Neural crest cell (in vitro differentiated cells): ENCODE results near the gene RARRES1. TPM values are rescaled to one million over a fixed set of nuclear protein-coding genes. Genes with fewer than 3 reads are reported as not detected.

ENCODE experiments used
- DNase-seq: peaks from one replicate; pipeline ENCODE4 v3.0.0; 2021; ENCODE audit warnings: low read depth, mixed read lengths, low spot score
- H3K27ac Mint-ChIP-seq: one replicate; pipeline ENCODE4 v1.8.0; 2021; ENCODE audit warnings: mild to moderate bottlenecking, mixed read lengths; ENCODE audit not compliant: unreplicated experiment
- H3K27me3 Mint-ChIP-seq: 2 replicates; pipeline ENCODE4 v1.8.0; 2021; ENCODE audit warnings: low read depth, mild to moderate bottlenecking, mixed read lengths
- H3K36me3 Mint-ChIP-seq: 2 replicates; pipeline ENCODE4 v1.8.0; 2021; ENCODE audit warnings: low read depth, mild to moderate bottlenecking, mixed read lengths
- H3K4me1 Mint-ChIP-seq: 2 replicates; pipeline ENCODE4 v1.8.0; 2021; ENCODE audit warnings: mixed read lengths
- H3K4me3 Mint-ChIP-seq: one replicate; pipeline ENCODE4 v1.8.0; 2021; ENCODE audit warnings: mild to moderate bottlenecking, mixed read lengths
- H3K9me3 Mint-ChIP-seq: 2 replicates; pipeline ENCODE4 v1.8.0; 2021; ENCODE audit warnings: mixed read lengths
- total RNA-seq: library from RNA; stranded (reverse); gene quantifications from 2 replicates; pipeline ENCODE4 v1.2.1, GENCODE V29; 2021
- TF ChIP-seq, protein P1 (sequence below): fragments of 200-600 bp; sonication (generic); conservative IDR thresholded peaks from 2 replicates; pipeline ENCODE4 v1.5.0; 2021; ENCODE audit warnings: antibody characterized with exemption, mild to moderate bottlenecking

The RARRES1 gene
- total RNA-seq, 1 donor from 2014 or later = 1.4 TPM

DNA sequence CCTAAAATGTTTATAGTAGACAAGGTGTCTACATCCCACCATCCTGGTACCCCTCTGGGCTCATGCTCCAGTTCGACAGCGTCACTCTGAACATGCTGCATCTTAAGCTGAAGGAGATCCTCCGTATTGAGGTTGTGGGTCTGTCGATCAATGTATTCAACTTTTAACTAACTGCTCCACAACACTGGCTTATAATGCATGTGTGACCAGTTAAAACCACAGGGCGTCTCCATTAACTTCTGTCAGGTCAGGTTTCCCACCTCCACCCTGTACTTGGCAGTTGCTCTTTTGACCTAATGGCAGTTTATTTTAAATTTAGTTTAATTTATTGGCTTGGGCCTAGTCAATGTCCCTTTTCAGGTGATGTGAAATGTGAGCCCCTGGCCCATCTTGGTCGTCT lies 17.8 kb upstream of the RARRES1 start:
- H3K9me3 Mint-ChIP-seq = no peaks in the 10 kb centered on the region
- DNase-seq = no peak
- TF ChIP-seq, protein P1, sequence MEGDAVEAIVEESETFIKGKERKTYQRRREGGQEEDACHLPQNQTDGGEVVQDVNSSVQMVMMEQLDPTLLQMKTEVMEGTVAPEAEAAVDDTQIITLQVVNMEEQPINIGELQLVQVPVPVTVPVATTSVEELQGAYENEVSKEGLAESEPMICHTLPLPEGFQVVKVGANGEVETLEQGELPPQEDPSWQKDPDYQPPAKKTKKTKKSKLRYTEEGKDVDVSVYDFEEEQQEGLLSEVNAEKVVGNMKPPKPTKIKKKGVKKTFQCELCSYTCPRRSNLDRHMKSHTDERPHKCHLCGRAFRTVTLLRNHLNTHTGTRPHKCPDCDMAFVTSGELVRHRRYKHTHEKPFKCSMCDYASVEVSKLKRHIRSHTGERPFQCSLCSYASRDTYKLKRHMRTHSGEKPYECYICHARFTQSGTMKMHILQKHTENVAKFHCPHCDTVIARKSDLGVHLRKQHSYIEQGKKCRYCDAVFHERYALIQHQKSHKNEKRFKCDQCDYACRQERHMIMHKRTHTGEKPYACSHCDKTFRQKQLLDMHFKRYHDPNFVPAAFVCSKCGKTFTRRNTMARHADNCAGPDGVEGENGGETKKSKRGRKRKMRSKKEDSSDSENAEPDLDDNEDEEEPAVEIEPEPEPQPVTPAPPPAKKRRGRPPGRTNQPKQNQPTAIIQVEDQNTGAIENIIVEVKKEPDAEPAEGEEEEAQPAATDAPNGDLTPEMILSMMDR = no peak
- no peaks in the 10 kb centered on the region for H3K4me1 Mint-ChIP-seq
- no peaks in the 10 kb centered on the region for H3K27me3 Mint-ChIP-seq
- no peak overlapping the region for H3K4me3 Mint-ChIP-seq
- peaks cover 4% of the 10 kb centered on the region for H3K36me3 Mint-ChIP-seq
- no peak overlapping the region for H3K27ac Mint-ChIP-seq

DNA sequence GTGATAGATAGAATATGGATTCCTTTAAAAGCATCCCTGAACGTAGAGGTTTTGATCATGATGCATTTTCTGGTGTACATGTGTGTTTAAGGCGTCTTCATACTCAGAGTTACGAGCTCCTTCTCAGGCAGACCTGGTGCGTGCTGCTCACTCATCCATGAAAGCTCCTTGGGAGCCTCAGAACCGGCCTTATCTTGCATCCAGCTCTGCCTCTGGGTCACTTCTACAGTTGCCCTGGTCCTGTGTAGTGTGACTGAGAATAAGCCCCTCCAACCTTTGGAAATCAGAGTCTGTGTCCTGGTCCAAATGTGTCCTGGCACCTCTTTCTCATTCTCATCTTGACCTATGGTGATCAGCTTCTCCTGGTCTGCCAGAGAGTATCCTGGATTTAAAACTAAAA lies 17.3 kb upstream of the RARRES1 start:
- TF ChIP-seq, protein P1 = no peak
- no peak for DNase-seq
- Mint-ChIP-seq H3K9me3 (no peaks in the 10 kb centered on the region), H3K4me3 (no peak overlapping the region), H3K27me3 (no peaks in the 10 kb centered on the region), H3K4me1 (no peaks in the 10 kb centered on the region), H3K36me3 (peaks cover 7% of the 10 kb centered on the region), H3K27ac (no peak overlapping the region)

DNA sequence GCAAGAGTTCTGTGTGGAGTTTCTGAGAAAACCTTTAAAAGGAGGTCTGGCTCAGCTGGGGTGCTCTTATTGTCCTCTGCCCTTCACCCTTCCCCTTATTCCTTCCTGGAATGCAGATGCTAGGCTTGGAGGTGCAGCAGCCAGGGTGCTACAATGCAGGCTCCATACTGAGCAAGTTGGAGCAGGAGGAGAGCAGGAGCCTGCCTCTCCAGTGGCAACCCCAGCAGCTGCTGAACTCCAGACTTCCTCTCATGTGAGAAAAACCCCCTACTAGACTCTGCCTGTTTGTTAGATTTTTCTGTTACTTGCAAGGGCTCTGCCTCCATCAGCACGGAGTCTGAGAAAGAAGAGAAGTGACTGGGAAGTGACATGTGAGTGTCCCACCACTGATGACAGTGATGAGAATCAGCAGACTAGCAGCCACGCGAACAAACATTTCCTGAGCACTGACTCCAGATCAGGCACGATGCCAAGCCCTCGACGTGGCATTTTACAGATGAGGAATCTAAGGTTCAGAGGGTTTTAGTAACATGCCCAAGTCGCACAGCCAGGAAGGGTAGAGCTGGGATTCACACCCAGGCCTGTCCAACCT lies 16.1 kb upstream of the RARRES1 start:
- Mint-ChIP-seq H3K27ac (peak overlapping the region; percentile 36), H3K4me3 (no peak overlapping the region), H3K4me1 (no peaks in the 10 kb centered on the region), H3K36me3 (peaks cover 14% of the 10 kb centered on the region), H3K9me3 (no peaks in the 10 kb centered on the region), H3K27me3 (no peaks in the 10 kb centered on the region)
- DNase-seq = no peak
- TF ChIP-seq, protein P1 = no peak

DNA sequence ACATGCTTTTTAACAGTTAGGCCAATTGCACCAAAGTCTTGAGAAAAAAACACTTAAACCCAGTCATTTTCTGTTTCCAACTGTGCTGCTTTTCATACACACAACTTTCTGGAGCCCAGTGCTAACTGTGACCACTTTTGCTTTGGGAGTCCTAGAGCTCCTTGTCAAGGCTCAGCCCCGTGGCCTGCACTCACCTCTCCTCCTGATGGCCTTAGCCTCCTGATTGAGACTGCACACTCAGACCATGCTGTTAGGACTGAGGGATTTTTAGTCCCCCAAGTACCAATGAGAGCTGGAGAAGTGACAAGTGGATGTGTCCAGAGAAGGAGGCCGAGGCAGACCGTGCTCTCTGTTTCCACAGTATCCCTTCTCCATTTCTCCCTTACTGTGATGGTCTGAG lies 15.2 kb upstream of the RARRES1 start:
- H3K4me1 Mint-ChIP-seq = no peaks in the 10 kb centered on the region
- TF ChIP-seq, protein P1 = no peak
- no peak for DNase-seq
- no peaks in the 10 kb centered on the region for H3K9me3 Mint-ChIP-seq
- no peak overlapping the region for H3K27ac Mint-ChIP-seq
- H3K27me3 Mint-ChIP-seq = no peaks in the 10 kb centered on the region
- H3K36me3 Mint-ChIP-seq = peaks cover 14% of the 10 kb centered on the region
- no peak overlapping the region for H3K4me3 Mint-ChIP-seq

DNA sequence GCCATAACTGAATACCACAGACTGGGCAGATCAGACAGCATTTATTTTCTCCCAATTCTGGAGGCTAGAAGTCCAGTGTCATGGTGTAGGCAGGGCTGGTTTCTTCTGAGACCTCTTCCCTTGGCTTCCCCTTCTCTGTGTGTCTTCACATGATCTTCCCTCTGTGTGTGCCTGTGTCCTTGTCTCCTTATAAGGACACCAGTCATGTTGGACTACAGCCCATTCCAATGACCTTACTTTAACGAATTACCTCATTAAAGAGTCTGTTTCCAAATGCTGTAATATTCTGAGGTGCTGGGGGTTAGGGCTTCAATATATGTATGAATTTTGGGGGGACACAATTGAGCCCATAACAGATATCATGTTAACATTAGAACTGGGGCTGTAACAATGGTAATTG lies 13.3 kb upstream of the RARRES1 start:
- no peak for DNase-seq
- peaks cover 18% of the 10 kb centered on the region for H3K36me3 Mint-ChIP-seq
- H3K27ac Mint-ChIP-seq = no peak overlapping the region
- H3K4me3 Mint-ChIP-seq = no peak overlapping the region
- H3K9me3 Mint-ChIP-seq = no peaks in the 10 kb centered on the region
- TF ChIP-seq, protein P1 = no peak
- no peaks in the 10 kb centered on the region for H3K4me1 Mint-ChIP-seq
- no peaks in the 10 kb centered on the region for H3K27me3 Mint-ChIP-seq
